Pancreas (tissue), 8 donors: ENCODE measurements around the gene SEC22B. TPM values are rescaled to one million over a fixed set of nuclear protein-coding genes. Genes with fewer than 3 reads are reported as not detected.

Experiments used
- polyA plus RNA-seq, 2 donors: library from polyadenylated mRNA; stranded (reverse); fragments of 200-250 nt; gene quantifications; one replicate each; pipeline ENCODE4 v1.2.3, GENCODE V29; 2013
- total RNA-seq, 6 donors: library from RNA; stranded (reverse); fragmentation: NEBNext Ultra II Directional in 4 of 6; extraction: Animal tissue kit (Norgen Biotek cat#: 25700) in 4 of 6; gene quantifications; one replicate each; pipeline versions ENCODE4 v1.2.1 to v1.2.4, GENCODE V29; 2021 to 2023
- donor health status: healthy with polysubstance abuse.
- donor health status: DM: no; HTN: no; CAD: no; lungs with moderate emphysema.
- donor health status: DM: no; HTN: no; CAD: no.
- donor health status: Bipolar disorder and iron deficiency.
- donor health status: DM: yes; HTN: yes; CAD: no.
- donor health status: DM: no; HTN: no; CAD: no.
- donor health status: DM: no; HTN: no; CAD: no.
- donor health status: DM: yes; HTN: yes; CAD: no.

SEC22B gene
- total and polyA plus RNA-seq, 8 donors: 11.6 to 18.0 (median 15.2) TPM

Other genes starting within 250 kb of the SEC22B start
- gene NOTCH2, start 106.9 kb downstream of the SEC22B start, total RNA-seq: 10 to 100 TPM; 35.4 to 89.4 (median 49.6) TPM
- gene NOTCH2, start 106.9 kb downstream of the SEC22B start, polyA plus RNA-seq: 1 to 10 TPM; 6.7 to 7.9 TPM
- 1 to 10 TPM; 4.4 to 8.3 (median 5.6) TPM for gene NBPF8, start 238.5 kb upstream of the SEC22B start, total RNA-seq
- 10 to 100 TPM; 10.8 to 12.0 TPM for gene NBPF8, start 238.5 kb upstream of the SEC22B start, polyA plus RNA-seq